Measurements from ENCODE around the gene MRPL30. TPM values are rescaled to one million over a fixed set of nuclear protein-coding genes. Genes with fewer than 3 reads are reported as not detected.

Gene MRPL30
- total RNA-seq, 2 experiments from 2014 or later, result 28.8 to 30.9 TPM

DNA sequence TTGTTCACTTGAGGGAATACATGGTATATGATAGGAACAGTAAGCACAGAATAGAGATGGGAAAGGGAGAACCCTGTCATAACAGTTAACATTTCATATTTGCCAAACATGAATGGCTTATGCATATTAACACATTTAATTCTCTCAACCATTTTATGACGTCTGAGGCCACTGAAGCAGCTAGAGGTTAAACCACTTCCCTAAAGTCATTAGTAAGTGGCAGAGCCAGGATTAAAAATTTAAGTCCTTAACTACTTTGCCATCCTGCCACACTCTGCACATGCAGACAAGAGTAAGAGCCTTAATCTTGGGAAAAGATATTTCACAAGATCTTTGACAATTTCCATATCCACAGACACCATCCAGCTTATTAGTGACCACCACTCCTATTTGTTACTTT lies 24.1 kb upstream of the MRPL30 start:
- Histone ChIP-seq H4K20me1 (ENCODE audit: insufficient read depth, low read length) (no peaks in the 10 kb centered on the region), H3K4me2 (ENCODE audit: low read length) (no peak overlapping the region)
- POLR2A ChIA-PET, result interaction anchor here (1.9 kb wide), 1 partner anchor 10 kb away, joined by 6 read pairs; no protein-coding TSS in a partner anchor

GRCh38 chr2:99158599-99158998 lies 22.4 kb upstream of the MRPL30 start:
- Histone ChIP-seq H3K9me3 (ENCODE audit: low read length) (no peaks in the 10 kb centered on the region), H3K79me2 (ENCODE audit: insufficient read depth, low read depth, low read length) (peaks cover 8% of the 10 kb centered on the region; the same call in 1 of the 2 replicates), H3K36me3 (ENCODE audit: insufficient read depth, low read length) (peaks cover 23% of the 10 kb centered on the region), H3K4me3 (ENCODE audit: low read depth, low read length, poor library complexity, severe bottlenecking) (no peak overlapping the region), H4K20me1 (ENCODE audit: insufficient read depth, low read length) (no peaks in the 10 kb centered on the region), H2AFZ (ENCODE audit: low read length) (no peak overlapping the region), H3K9me2 (ENCODE audit: insufficient read depth, low read length) (no peaks in the 10 kb centered on the region), H3K27ac (ENCODE audit: low read depth, low read length, poor library complexity, severe bottlenecking) (no peak overlapping the region), H3K4me2 (ENCODE audit: low read length) (no peak overlapping the region), H3K4me1 (ENCODE audit: insufficient read depth, low read length, poor library complexity, severe bottlenecking) (peaks cover 21% of the 10 kb centered on the region)
- no TSS peak for BruUV-seq (replicated peaks)
- POLR2A ChIA-PET, result interaction anchor here (1.9 kb wide), 1 partner anchor 9 kb away, joined by 6 read pairs; no protein-coding TSS in a partner anchor
- CTCF ChIA-PET (ENCODE audit: unreplicated experiment), result no interaction called here
- intact Hi-C loops (cut with micrococcal nuclease; ENCODE audit: unreplicated experiment), result loop anchor here (2.0 kb wide), 1 partner anchor 16 kb away; no protein-coding TSS in a partner anchor
- TF ChIP-seq, protein P1, sequence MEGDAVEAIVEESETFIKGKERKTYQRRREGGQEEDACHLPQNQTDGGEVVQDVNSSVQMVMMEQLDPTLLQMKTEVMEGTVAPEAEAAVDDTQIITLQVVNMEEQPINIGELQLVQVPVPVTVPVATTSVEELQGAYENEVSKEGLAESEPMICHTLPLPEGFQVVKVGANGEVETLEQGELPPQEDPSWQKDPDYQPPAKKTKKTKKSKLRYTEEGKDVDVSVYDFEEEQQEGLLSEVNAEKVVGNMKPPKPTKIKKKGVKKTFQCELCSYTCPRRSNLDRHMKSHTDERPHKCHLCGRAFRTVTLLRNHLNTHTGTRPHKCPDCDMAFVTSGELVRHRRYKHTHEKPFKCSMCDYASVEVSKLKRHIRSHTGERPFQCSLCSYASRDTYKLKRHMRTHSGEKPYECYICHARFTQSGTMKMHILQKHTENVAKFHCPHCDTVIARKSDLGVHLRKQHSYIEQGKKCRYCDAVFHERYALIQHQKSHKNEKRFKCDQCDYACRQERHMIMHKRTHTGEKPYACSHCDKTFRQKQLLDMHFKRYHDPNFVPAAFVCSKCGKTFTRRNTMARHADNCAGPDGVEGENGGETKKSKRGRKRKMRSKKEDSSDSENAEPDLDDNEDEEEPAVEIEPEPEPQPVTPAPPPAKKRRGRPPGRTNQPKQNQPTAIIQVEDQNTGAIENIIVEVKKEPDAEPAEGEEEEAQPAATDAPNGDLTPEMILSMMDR (conservative IDR thresholded peaks at IDR 0.05; ENCODE audit: low read length), result peak; percentile 65
- no peak for TF ChIP-seq EZH2phosphoT487 (IDR thresholded peaks at IDR 0.05; ENCODE audit: borderline replicate concordance, low read depth, low read length)
- DNase-seq (ENCODE audit: low spot score), result no peak

More for the DNA sequence above, 24.1 kb upstream of the MRPL30 start:
- Histone ChIP-seq H3K4me1 (ENCODE audit: insufficient read depth, low read length, poor library complexity, severe bottlenecking) (peaks cover 21% of the 10 kb centered on the region), H3K27ac (ENCODE audit: low read depth, low read length, poor library complexity, severe bottlenecking) (no peak overlapping the region), H3K79me2 (ENCODE audit: insufficient read depth, low read depth, low read length) (peaks cover 8% of the 10 kb centered on the region; the same call in 1 of the 2 replicates), H3K36me3 (ENCODE audit: insufficient read depth, low read length) (peaks cover 13% of the 10 kb centered on the region), H2AFZ (ENCODE audit: low read length) (no peak overlapping the region), H3K9me3 (ENCODE audit: low read length) (no peaks in the 10 kb centered on the region), H3K9me2 (ENCODE audit: insufficient read depth, low read length) (no peaks in the 10 kb centered on the region), H3K4me3 (ENCODE audit: low read depth, low read length, poor library complexity, severe bottlenecking) (no peak overlapping the region)
- TF ChIP-seq, protein P1 (conservative IDR thresholded peaks at IDR 0.05; ENCODE audit: low read length), result no peak
- no peak for TF ChIP-seq EZH2phosphoT487 (IDR thresholded peaks at IDR 0.05; ENCODE audit: borderline replicate concordance, low read depth, low read length)
- no TSS peak for BruUV-seq (replicated peaks)
- CTCF ChIA-PET (ENCODE audit: unreplicated experiment), result no interaction called here
- intact Hi-C loops (cut with micrococcal nuclease; ENCODE audit: unreplicated experiment), result no loop called here
- DNase-seq (ENCODE audit: low spot score), result no peak

DNA sequence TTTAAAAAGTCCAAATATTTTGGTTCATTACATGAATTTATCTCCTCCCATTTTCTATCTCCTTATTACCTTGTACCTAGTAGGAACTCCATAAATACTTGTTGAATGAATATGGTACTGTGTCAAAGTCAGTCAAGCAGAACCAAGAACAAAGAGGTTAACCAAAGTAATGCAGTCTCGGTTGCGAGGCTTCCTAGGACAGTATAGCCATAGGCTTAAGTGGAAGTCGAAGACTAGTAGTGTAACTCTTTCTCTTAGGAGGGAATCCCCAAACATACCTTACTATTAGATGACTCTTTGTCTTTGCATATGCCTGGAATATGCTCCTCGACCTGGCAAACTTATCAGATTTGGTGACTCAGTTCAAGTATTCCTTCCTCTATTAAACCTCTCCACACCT lies 21.4 kb upstream of the MRPL30 start:
- H4K20me1 ChIP-seq (ENCODE audit: insufficient read depth, low read length), result no peaks in the 10 kb centered on the region
- no peak overlapping the region for H2AFZ ChIP-seq (ENCODE audit: low read length)
- no TSS peak for BruUV-seq (replicated peaks)
- ChIA-PET POLR2A (no interaction called here), CTCF (ENCODE audit: unreplicated experiment) (no interaction called here)
- intact Hi-C loops (cut with micrococcal nuclease; ENCODE audit: unreplicated experiment), result loop anchor here (2.0 kb wide), 1 partner anchor 15 kb away; no protein-coding TSS in a partner anchor
- H3K27ac ChIP-seq (ENCODE audit: low read depth, low read length, poor library complexity, severe bottlenecking), result no peak overlapping the region
- H3K9me2 ChIP-seq (ENCODE audit: insufficient read depth, low read length), result no peaks in the 10 kb centered on the region
- no peaks in the 10 kb centered on the region for H3K9me3 ChIP-seq (ENCODE audit: low read length)
- H3K36me3 ChIP-seq (ENCODE audit: insufficient read depth, low read length), result peaks cover 28% of the 10 kb centered on the region
- H3K4me1 ChIP-seq (ENCODE audit: insufficient read depth, low read length, poor library complexity, severe bottlenecking), result peaks cover 13% of the 10 kb centered on the region
- H3K4me2 ChIP-seq (ENCODE audit: low read length), result no peak overlapping the region
- peaks cover 8% of the 10 kb centered on the region; the same call in 1 of the 2 replicates for H3K79me2 ChIP-seq (ENCODE audit: insufficient read depth, low read depth, low read length)
- no peak overlapping the region for H3K4me3 ChIP-seq (ENCODE audit: low read depth, low read length, poor library complexity, severe bottlenecking)
- TF ChIP-seq, protein P1 (conservative IDR thresholded peaks at IDR 0.05; ENCODE audit: low read length), result no peak
- no peak for TF ChIP-seq EZH2phosphoT487 (IDR thresholded peaks at IDR 0.05; ENCODE audit: borderline replicate concordance, low read depth, low read length)
- DNase-seq (ENCODE audit: low spot score), result no peak

Measured in OCI-LY7 (cell line).